Vagina (tissue), 2 donors: ENCODE measurements around the gene CHL1. TPM values are rescaled to one million over a fixed set of nuclear protein-coding genes. Genes with fewer than 3 reads are reported as not detected.

ENCODE experiments used
- DNase-seq, 2 donors: peaks; one replicate each; pipeline ENCODE4 v3.0.0-alpha.2; 2017; ENCODE audit errors: extremely low spot score in 2 of 2
- H3K27ac ChIP-seq: fragments of 200-600 bp; sonication (generic); one replicate; pipeline ENCODE4 v1.5.1; 2019
- H3K27me3 ChIP-seq: fragments of 200-600 bp; sonication (generic); one replicate; pipeline ENCODE4 v1.5.1; 2019
- H3K36me3 ChIP-seq, 2 donors: fragments of 200-600 bp; sonication (generic); one replicate each; pipeline ENCODE4 v1.5.1; 2017 to 2019
- H3K4me1 ChIP-seq: fragments of 200-600 bp; sonication (generic); one replicate; pipeline ENCODE4 v1.5.1; 2019
- H3K4me3 ChIP-seq, 2 donors: fragments of 200-600 bp; sonication (generic); 1 replicate in 1 of 2; 2 replicates in 1 of 2; pipeline ENCODE4 v1.5.1; 2016 to 2019
- H3K9me3 ChIP-seq: fragments of 200-600 bp; sonication (generic); one replicate; pipeline ENCODE4 v1.5.1; 2019
- CTCF ChIP-seq, 3 experiments: fragments of 450-650 bp in 2 of 3; fragments of 200-600 bp in 1 of 3; sonication (generic) in 1 of 3; IDR thresholded peaks; one replicate each; pipeline ENCODE4 v1.5.1; 2017 to 2019; ENCODE audit warnings: antibody characterized with exemption in 3 of 3, mild to moderate bottlenecking in 2 of 3, moderate library complexity in 2 of 3
- POLR2A ChIP-seq, 2 donors: fragments of 450-650 bp; IDR thresholded peaks; one replicate each; pipeline ENCODE4 v1.6.1; 2017; ENCODE audit warnings: antibody characterized with exemption in 2 of 2, mild to moderate bottlenecking in 2 of 2, moderate library complexity in 2 of 2
- POLR2AphosphoS5 ChIP-seq, 2 donors: sonication (generic); formaldehyde crosslinking; IDR thresholded peaks; one replicate each; pipeline ENCODE4 v1.9.0; 2017; ENCODE audit warnings: antibody characterized with exemption in 2 of 2, mild to moderate bottlenecking in 2 of 2, low read depth in 1 of 2; ENCODE audit not compliant: insufficient read depth in 1 of 2
- intact Hi-C: fragments of 100-400 bp; cut with DNase I; formaldehyde crosslinking; loops from one replicate; pipeline ENCODE4 v1.15.1; 2023
- total RNA-seq: library from RNA; depleted of rRNA; stranded (reverse); fragments of >200 nt; gene quantifications from one replicate; pipeline ENCODE4 v1.2.3, GENCODE V29; 2016

Gene CHL1
- total RNA-seq, 1 donor from 2014 or later: 25.8 TPM

- Histone ChIP-seq H3K36me3 (no peaks in the 10 kb centered on the region), H3K4me1 (peaks cover 7% of the 10 kb centered on the region), H3K9me3 (no peaks in the 10 kb centered on the region), H3K4me3 (no peak overlapping the region), H3K27ac (no peak overlapping the region), H3K27me3 (no peaks in the 10 kb centered on the region)
- intact Hi-C loops: no loop called here
- no peak for TF ChIP-seq POLR2A (IDR thresholded peaks at IDR 0.05)
- TF ChIP-seq POLR2AphosphoS5 (IDR thresholded peaks at IDR 0.05; ENCODE audit: insufficient read depth in 1 of 2, low read depth in 1 of 2): no peak
- TF ChIP-seq CTCF (IDR thresholded peaks at IDR 0.05): no peak
- no peak for DNase-seq
These were observed 4.3 kb downstream of the CHL1 start for GRCh38 chr3:200758-201325.

- Histone ChIP-seq H3K4me3 (no peak overlapping the region), H3K4me1 (no peaks in the 10 kb centered on the region), H3K9me3 (no peaks in the 10 kb centered on the region), H3K36me3 (no peaks in the 10 kb centered on the region), H3K27ac (no peak overlapping the region), H3K27me3 (no peaks in the 10 kb centered on the region)
- TF ChIP-seq POLR2AphosphoS5 (IDR thresholded peaks at IDR 0.05; ENCODE audit: insufficient read depth in 1 of 2, low read depth in 1 of 2) (no peak), CTCF (IDR thresholded peaks at IDR 0.05) (no peak), POLR2A (IDR thresholded peaks at IDR 0.05) (no peak)
- intact Hi-C loops: no loop called here
- no peak for DNase-seq
These were observed 7.5 kb downstream of the CHL1 start for GRCh38 chr3:204102-204501.

- Histone ChIP-seq H3K36me3 (no peaks in the 10 kb centered on the region), H3K4me3 (no peak overlapping the region), H3K9me3 (no peaks in the 10 kb centered on the region), H3K27me3 (no peaks in the 10 kb centered on the region), H3K4me1 (no peaks in the 10 kb centered on the region), H3K27ac (no peak overlapping the region)
- intact Hi-C loops: no loop called here
- no peak for DNase-seq
- TF ChIP-seq CTCF (IDR thresholded peaks at IDR 0.05) (no peak), POLR2A (IDR thresholded peaks at IDR 0.05) (no peak), POLR2AphosphoS5 (IDR thresholded peaks at IDR 0.05; ENCODE audit: insufficient read depth in 1 of 2, low read depth in 1 of 2) (no peak)
These were observed 11.4 kb downstream of the CHL1 start for GRCh38 chr3:207973-208372.

- no peak for DNase-seq
- TF ChIP-seq POLR2AphosphoS5 (IDR thresholded peaks at IDR 0.05; ENCODE audit: insufficient read depth in 1 of 2, low read depth in 1 of 2) (no peak), CTCF (IDR thresholded peaks at IDR 0.05) (no peak), POLR2A (IDR thresholded peaks at IDR 0.05) (no peak)
- Histone ChIP-seq H3K4me3 (no peak overlapping the region), H3K27ac (no peak overlapping the region), H3K27me3 (no peaks in the 10 kb centered on the region), H3K9me3 (no peaks in the 10 kb centered on the region), H3K4me1 (no peaks in the 10 kb centered on the region), H3K36me3 (no peaks in the 10 kb centered on the region)
- intact Hi-C loops: no loop called here
These were observed 14.1 kb downstream of the CHL1 start for GRCh38 chr3:210669-211068.

GRCh38 chr3:212432-212831 lies 15.9 kb downstream of the CHL1 start:
- H3K36me3 ChIP-seq: no peaks in the 10 kb centered on the region
- H3K4me3 ChIP-seq: no peak overlapping the region
- H3K4me1 ChIP-seq: no peaks in the 10 kb centered on the region
- no peak overlapping the region for H3K27ac ChIP-seq
- no peak for DNase-seq
- TF ChIP-seq POLR2AphosphoS5 (IDR thresholded peaks at IDR 0.05; ENCODE audit: insufficient read depth in 1 of 2, low read depth in 1 of 2) (no peak), POLR2A (IDR thresholded peaks at IDR 0.05) (no peak), CTCF (IDR thresholded peaks at IDR 0.05) (no peak)
- no peaks in the 10 kb centered on the region for H3K27me3 ChIP-seq
- H3K9me3 ChIP-seq: no peaks in the 10 kb centered on the region
- intact Hi-C loops: no loop called here
